ENCODE data around the gene REM2. TPM values are rescaled to one million over a fixed set of nuclear protein-coding genes. Genes with fewer than 3 reads are reported as not detected.

Gene REM2
- total RNA-seq, 2 experiments from 2014 or later = 1.5 to 5.7 TPM

- no peak overlapping the region for H3K4me3 ChIP-seq (ENCODE audit: low read depth, low read length, poor library complexity, severe bottlenecking)
- no peaks in the 10 kb centered on the region for H3K79me2 ChIP-seq (ENCODE audit: insufficient read depth, low read depth, low read length)
- no peaks in the 10 kb centered on the region for H3K9me2 ChIP-seq (ENCODE audit: insufficient read depth, low read length)
- peaks cover 76% of the 10 kb centered on the region for H3K4me1 ChIP-seq (ENCODE audit: insufficient read depth, low read length, poor library complexity, severe bottlenecking)
- peak overlapping the region; percentile 79 for H3K4me2 ChIP-seq (ENCODE audit: low read length)
- DNase-seq (ENCODE audit: low spot score) = no peak
- intact Hi-C loops (cut with micrococcal nuclease; ENCODE audit: unreplicated experiment) = loop anchor here (5.0 kb wide), 2 partner anchors 73 to 963 kb away; no protein-coding TSS in a partner anchor
- no peaks in the 10 kb centered on the region for H3K36me3 ChIP-seq (ENCODE audit: insufficient read depth, low read length)
- ChIA-PET POLR2A (interaction anchor here (0.6 to 7.6 kb wide), 7 partner anchors 8 to 236 kb away, joined by 3 to 65 read pairs (median 5); partner anchors contain the start of genes LRP10, OXA1L and RBM23), CTCF (ENCODE audit: unreplicated experiment) (interaction anchor here (0.8 to 2.0 kb wide), 3 partner anchors 12 to 13 kb away, joined by 3 to 6 read pairs (median 5); partner anchors contain the start of gene LRP10)
- TF ChIP-seq EZH2phosphoT487 (IDR thresholded peaks at IDR 0.05; ENCODE audit: borderline replicate concordance, low read depth, low read length) = no peak
- no peak for TF ChIP-seq CTCF (conservative IDR thresholded peaks at IDR 0.05; ENCODE audit: low read length)
- no peaks in the 10 kb centered on the region for H3K9me3 ChIP-seq (ENCODE audit: low read length)
- H3K27ac ChIP-seq (ENCODE audit: low read depth, low read length, poor library complexity, severe bottlenecking) = no peak overlapping the region
- BruUV-seq (replicated peaks) = no TSS peak
- H4K20me1 ChIP-seq (ENCODE audit: insufficient read depth, low read length) = no peaks in the 10 kb centered on the region
- H2AFZ ChIP-seq (ENCODE audit: low read length) = no peak overlapping the region
These were observed 1.9 kb downstream of the REM2 start for GRCh38 chr14:22884738-22885523.

GRCh38 chr14:22885975-22886374 lies 3.0 kb downstream of the REM2 start:
- Histone ChIP-seq H3K79me2 (ENCODE audit: insufficient read depth, low read depth, low read length) (no peaks in the 10 kb centered on the region), H3K27ac (ENCODE audit: low read depth, low read length, poor library complexity, severe bottlenecking) (peak overlapping the region; percentile 96), H3K9me3 (ENCODE audit: low read length) (no peaks in the 10 kb centered on the region), H3K36me3 (ENCODE audit: insufficient read depth, low read length) (no peaks in the 10 kb centered on the region), H2AFZ (ENCODE audit: low read length) (peak overlapping the region; percentile 43; the same call in 1 of the 2 replicates), H3K9me2 (ENCODE audit: insufficient read depth, low read length) (no peaks in the 10 kb centered on the region), H3K4me1 (ENCODE audit: insufficient read depth, low read length, poor library complexity, severe bottlenecking) (peaks cover 84% of the 10 kb centered on the region), H3K4me3 (ENCODE audit: low read depth, low read length, poor library complexity, severe bottlenecking) (peak overlapping the region; percentile 71), H4K20me1 (ENCODE audit: insufficient read depth, low read length) (no peaks in the 10 kb centered on the region), H3K4me2 (ENCODE audit: low read length) (peak overlapping the region; percentile 79)
- DNase-seq (ENCODE audit: low spot score) = no peak
- ChIA-PET POLR2A (interaction anchor here (0.6 to 7.6 kb wide), 4 partner anchors 13 to 449 kb away, joined by 3 to 65 read pairs (median 4); partner anchors contain the start of genes LRP10 and RBM23), CTCF (ENCODE audit: unreplicated experiment) (interaction anchor here (1.2 to 2.0 kb wide), 2 partner anchors 13 to 14 kb away, joined by 3 to 5 read pairs; no protein-coding TSS in a partner anchor)
- intact Hi-C loops (cut with micrococcal nuclease; ENCODE audit: unreplicated experiment) = loop anchor here (5.0 kb wide), 2 partner anchors 74 to 964 kb away; no protein-coding TSS in a partner anchor
- TF ChIP-seq CTCF (conservative IDR thresholded peaks at IDR 0.05; ENCODE audit: low read length) = no peak
- no peak for TF ChIP-seq EZH2phosphoT487 (IDR thresholded peaks at IDR 0.05; ENCODE audit: borderline replicate concordance, low read depth, low read length)
- no TSS peak for BruUV-seq (replicated peaks)

Data from OCI-LY7 (cell line).